ENCODE data around the gene BCKDHA.

- TF ChIP-seq CTCF (IDR thresholded peaks at IDR 0.05), result no peak
- TF ChIP-seq POLR2A (IDR thresholded peaks at IDR 0.05), result no peak
Measured at GRCh38 chr19:41443813-41444455, 46.3 kb downstream of the BCKDHA start.

All from esophagus squamous epithelium (tissue), 4 donors.